HEK293 (cell line): ENCODE measurements around the gene TMEM8B.
A peak's percentile ranks its signal among the peaks of the same experiment; 100 is the strongest.

Source experiments
- EGR2 ChIP-seq: fragments of 450-650 bp; formaldehyde crosslinking; IDR thresholded peaks from 2 replicates; pipeline ENCODE4 v1.5.1; 2016; ENCODE audit warnings: low read depth, missing biosample characterization, missing genetic modification characterization
- FEZF1 ChIP-seq: fragments of 450-650 bp; formaldehyde crosslinking; IDR thresholded peaks from 2 replicates; pipeline ENCODE4 v1.5.1; 2016; ENCODE audit warnings: missing biosample characterization, missing genetic modification characterization
- GLIS2 ChIP-seq: fragments of 450-650 bp; formaldehyde crosslinking; IDR thresholded peaks from 2 replicates; pipeline ENCODE4 v1.5.1; 2016; ENCODE audit warnings: missing biosample characterization, missing genetic modification characterization
- INSM2 ChIP-seq: fragments of 450-650 bp; formaldehyde crosslinking; IDR thresholded peaks from 2 replicates; pipeline ENCODE4 v1.5.1; 2016; ENCODE audit warnings: missing biosample characterization, missing genetic modification characterization
- KLF10 ChIP-seq: fragments of 450-650 bp; IDR thresholded peaks from 2 replicates; pipeline ENCODE4 v1.5.1; 2018; ENCODE audit warnings: missing biosample characterization, mild to moderate bottlenecking, missing genetic modification characterization
- KLF16 ChIP-seq: fragments of 450-650 bp; formaldehyde crosslinking; IDR thresholded peaks from 2 replicates; pipeline ENCODE4 v1.5.1; 2017; ENCODE audit warnings: missing biosample characterization, missing genetic modification characterization
- MZF1 ChIP-seq: fragments of 450-650 bp; formaldehyde crosslinking; IDR thresholded peaks from 2 replicates; pipeline ENCODE4 v1.5.1; 2017; ENCODE audit warnings: missing biosample characterization, missing genetic modification characterization, borderline replicate concordance
- PRDM10 ChIP-seq: fragments of 450-650 bp; formaldehyde crosslinking; IDR thresholded peaks from 2 replicates; pipeline ENCODE4 v1.5.1; 2016; ENCODE audit warnings: missing biosample characterization, missing genetic modification characterization
- SP2 ChIP-seq: fragments of 450-650 bp; formaldehyde crosslinking; IDR thresholded peaks from 2 replicates; pipeline ENCODE4 v1.5.1; 2016; ENCODE audit warnings: missing biosample characterization, missing genetic modification characterization
- SP7 ChIP-seq: fragments of 450-650 bp; formaldehyde crosslinking; IDR thresholded peaks from 2 replicates; pipeline ENCODE4 v1.5.1; 2016; ENCODE audit warnings: missing biosample characterization, missing genetic modification characterization
- WT1 ChIP-seq: fragments of 450-650 bp; formaldehyde crosslinking; IDR thresholded peaks from 2 replicates; pipeline ENCODE4 v1.5.1; 2016; ENCODE audit warnings: missing biosample characterization, missing genetic modification characterization
- ZBTB20 ChIP-seq: fragments of 450-650 bp; formaldehyde crosslinking; IDR thresholded peaks from 2 replicates; pipeline ENCODE4 v1.5.1; 2016; ENCODE audit warnings: missing biosample characterization, missing genetic modification characterization
- ZEB2 ChIP-seq: fragments of 450-650 bp; formaldehyde crosslinking; IDR thresholded peaks from 2 replicates; pipeline ENCODE4 v1.5.1; 2016; ENCODE audit warnings: missing biosample characterization, missing genetic modification characterization
- ZNF16 ChIP-seq: fragments of 450-650 bp; formaldehyde crosslinking; IDR thresholded peaks from 2 replicates; pipeline ENCODE4 v1.5.1; 2016; ENCODE audit warnings: low read depth, missing biosample characterization, missing genetic modification characterization
- ZNF18 ChIP-seq: fragments of 450-650 bp; formaldehyde crosslinking; IDR thresholded peaks from 2 replicates; pipeline ENCODE4 v1.5.1; 2016; ENCODE audit warnings: missing biosample characterization, missing genetic modification characterization
- ZNF223 ChIP-seq: fragments of 450-650 bp; formaldehyde crosslinking; IDR thresholded peaks from 2 replicates; pipeline ENCODE4 v1.5.1; 2016; ENCODE audit warnings: missing biosample characterization, missing genetic modification characterization
- ZNF341 ChIP-seq: fragments of 450-650 bp; formaldehyde crosslinking; IDR thresholded peaks from 2 replicates; pipeline ENCODE4; 2016; ENCODE audit warnings: low read depth, missing biosample characterization, missing genetic modification characterization
- ZNF426 ChIP-seq: fragments of 450-650 bp; formaldehyde crosslinking; IDR thresholded peaks from 2 replicates; pipeline ENCODE4 v1.5.1; 2017; ENCODE audit warnings: missing biosample characterization, missing genetic modification characterization, mild to moderate bottlenecking, inconsistent platforms, moderate library complexity
- ZNF514 ChIP-seq: fragments of 450-650 bp; formaldehyde crosslinking; IDR thresholded peaks from 2 replicates; pipeline ENCODE4 v1.5.1; 2016; ENCODE audit warnings: missing biosample characterization, missing genetic modification characterization
- ZNF518A ChIP-seq: fragments of 450-650 bp; formaldehyde crosslinking; conservative IDR thresholded peaks from 2 replicates; pipeline ENCODE4 v1.5.1; 2016; ENCODE audit warnings: low read depth, missing biosample characterization, missing genetic modification characterization
- ZNF521 ChIP-seq: fragments of 450-650 bp; formaldehyde crosslinking; IDR thresholded peaks from 2 replicates; pipeline ENCODE4 v1.5.1; 2017; ENCODE audit warnings: missing biosample characterization, mild to moderate bottlenecking, missing genetic modification characterization
- ZNF555 ChIP-seq: fragments of 450-650 bp; formaldehyde crosslinking; conservative IDR thresholded peaks from 2 replicates; pipeline ENCODE4 v1.5.1; 2017; ENCODE audit warnings: missing biosample characterization, mild to moderate bottlenecking, missing genetic modification characterization, inconsistent platforms
- ZNF560 ChIP-seq: fragments of 450-650 bp; formaldehyde crosslinking; IDR thresholded peaks from 2 replicates; pipeline ENCODE4 v1.5.1; 2017; ENCODE audit warnings: missing biosample characterization, missing genetic modification characterization, borderline replicate concordance
- ZNF623 ChIP-seq: fragments of 450-650 bp; formaldehyde crosslinking; IDR thresholded peaks from 2 replicates; pipeline ENCODE4 v1.5.1; 2016; ENCODE audit warnings: missing biosample characterization, missing genetic modification characterization
- ZNF704 ChIP-seq: fragments of 450-650 bp; formaldehyde crosslinking; IDR thresholded peaks from 2 replicates; pipeline ENCODE4 v1.5.1; 2016; ENCODE audit warnings: missing biosample characterization, missing genetic modification characterization
- ZNF830 ChIP-seq: fragments of 450-650 bp; IDR thresholded peaks from 2 replicates; pipeline ENCODE4 v1.5.0; 2018; ENCODE audit warnings: missing biosample characterization, missing genetic modification characterization, low read depth, mild to moderate bottlenecking, moderate library complexity
- ZSCAN16 ChIP-seq: fragments of 450-650 bp; formaldehyde crosslinking; IDR thresholded peaks from 2 replicates; pipeline ENCODE4 v1.5.1; 2016; ENCODE audit warnings: missing biosample characterization, missing genetic modification characterization

Gene TMEM8B

GRCh38 chr9:35907711-35908503 is 78.9 kb downstream of the TMEM8B start (continued):
- TF ChIP-seq ZNF18 (tag by site-specific recombination) (peak; percentile 92), ZNF426 (tag by site-specific recombination) (no peak), ZNF830 (no peak), SP7 (tag by site-specific recombination) (peak; percentile 61), EGR2 (tag by site-specific recombination) (peak; percentile 38), ZNF555 (tag by site-specific recombination) (no peak), GLIS2 (tag by site-specific recombination) (0 out of 2 replicates have a peak, but pooled peaks have one; percentile 14), ZNF518A (tag by site-specific recombination) (0 out of 2 replicates have a peak, but pooled peaks have one; percentile 23), KLF16 (no peak), FEZF1 (tag by site-specific recombination) (no peak), PRDM10 (tag by site-specific recombination) (peak; percentile 41; the same call in 1 of the 2 replicates), ZBTB20 (peak; percentile 46), ZNF223 (tag by site-specific recombination) (no peak), KLF10 (peak; percentile 44; the same call in 1 of the 2 replicates), ZNF16 (no peak), ZNF521 (tag by site-specific recombination) (no peak), ZNF560 (tag by site-specific recombination) (no peak), ZNF704 (tag by site-specific recombination) (no peak), ZNF514 (tag by site-specific recombination) (no peak), SP2 (tag by site-specific recombination) (no peak), ZSCAN16 (tag by site-specific recombination) (no peak), ZNF341 (tag by site-specific recombination) (no peak), MZF1 (tag by site-specific recombination) (no peak), INSM2 (tag by site-specific recombination) (no peak), ZNF623 (no peak), WT1 (tag by site-specific recombination) (peak; percentile 18; the same call in 1 of the 2 replicates), ZEB2 (no peak)
